Measurements from ENCODE around the gene CYTH1. TPM values are rescaled to one million over a fixed set of nuclear protein-coding genes. Genes with fewer than 3 reads are reported as not detected.
A peak's percentile ranks its signal among the peaks of the same experiment; 100 is the strongest.

CYTH1 gene
- total RNA-seq (2014; rRNA removed; shearing (Covaris generic)) = 60.7 and 69.2 TPM in 2 replicates
- 94.5 and 109 TPM in 2 replicates for polyA plus RNA-seq (2015; cell fraction: cytosol; rRNA removed)
- polyA plus RNA-seq (2015; cell fraction: nucleus; rRNA removed) = 196 and 273 TPM in 2 replicates

GRCh38 chr17:78781893-78782304, at the start of gene CYTH1:
CYTH1 (minus strand) TSS chr17:78782273; CDS start chr17:78782223, 50 bp downstream.
- in situ Hi-C loops (cut with HindIII; ENCODE audit: low pct_unique_long_range_greater_than_20kb, low sequenced_read_pairs) = no loop called here

DNA sequence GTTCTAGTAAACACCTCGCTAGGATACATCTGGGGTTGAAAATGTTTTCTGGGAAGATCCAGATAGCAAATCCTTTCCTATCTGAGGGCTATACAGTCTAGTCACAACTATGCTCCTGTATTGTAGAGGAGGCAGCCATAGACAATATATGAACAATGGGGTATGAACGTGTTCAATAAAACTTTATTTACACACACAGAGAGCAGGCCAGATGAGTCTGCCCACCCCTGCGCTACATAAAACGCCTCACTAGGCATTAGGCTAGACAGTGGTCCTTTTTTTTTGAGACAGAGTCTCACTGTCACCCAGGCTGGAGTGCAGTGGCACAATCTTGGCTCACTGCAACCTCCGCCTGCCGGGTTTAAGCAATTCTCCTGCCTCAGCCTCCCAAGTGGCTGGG, 47.4 kb upstream of the CYTH1 start:
- in situ Hi-C loops (cut with HindIII; ENCODE audit: low pct_unique_long_range_greater_than_20kb, low sequenced_read_pairs) = loop anchor here (5.0 to 25.0 kb wide), 3 partner anchors 102 to 342 kb away; no protein-coding TSS in a partner anchor
- DNase-seq (ENCODE audit: low read depth, low spot score) = no peak

More at GRCh38 chr17:78781893-78782304, at the start of gene CYTH1:
- no peak for DNase-seq (ENCODE audit: low read depth, low spot score)

GRCh38 chr17:78828470-78829185, 46.6 kb upstream of the CYTH1 start:
- in situ Hi-C loops (cut with HindIII; ENCODE audit: low pct_unique_long_range_greater_than_20kb, low sequenced_read_pairs) = loop anchor here (5.0 to 25.0 kb wide), 3 partner anchors 101 to 341 kb away; no protein-coding TSS in a partner anchor
- DNase-seq (ENCODE audit: low read depth, low spot score) = peak; percentile 76

DNA sequence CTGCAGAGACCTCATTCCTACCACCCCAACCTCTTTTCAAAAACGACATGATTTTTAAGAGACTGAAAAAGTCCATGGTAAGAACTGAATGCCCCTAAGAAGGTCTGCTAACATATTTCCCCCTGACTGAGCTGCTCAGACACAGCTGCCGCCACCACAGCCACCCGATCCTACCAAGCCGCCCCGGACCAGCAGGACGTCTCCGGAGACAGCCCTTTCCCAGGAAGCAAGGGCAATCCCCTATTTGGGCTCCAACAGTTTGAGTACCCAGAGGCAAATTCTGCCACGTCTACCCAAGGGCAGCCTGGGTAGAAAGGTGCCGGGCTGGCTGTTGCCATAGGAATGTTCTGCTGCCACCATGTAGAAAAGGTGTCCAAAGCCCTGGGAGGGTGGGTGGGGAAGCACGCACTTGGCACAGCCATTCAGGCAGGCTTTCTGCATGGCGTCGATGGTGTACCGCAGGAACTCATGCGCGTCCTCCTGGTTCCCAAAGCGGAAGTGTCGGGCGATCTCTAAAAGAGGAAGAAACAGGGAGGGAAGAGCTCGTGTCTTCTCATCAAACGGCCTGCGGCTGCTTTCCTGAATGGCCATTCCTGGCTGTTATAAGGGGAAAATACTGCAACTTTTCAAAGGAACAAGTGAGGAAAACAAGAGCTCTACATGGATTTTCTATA, 44.9 kb upstream of the CYTH1 start:
- no peak for DNase-seq (ENCODE audit: low read depth, low spot score)
- in situ Hi-C loops (cut with HindIII; ENCODE audit: low pct_unique_long_range_greater_than_20kb, low sequenced_read_pairs) = loop anchor here (5.0 to 25.0 kb wide), 3 partner anchors 100 to 340 kb away; no protein-coding TSS in a partner anchor

GRCh38 chr17:78826421-78826820, 44.3 kb upstream of the CYTH1 start:
- in situ Hi-C loops (cut with HindIII; ENCODE audit: low pct_unique_long_range_greater_than_20kb, low sequenced_read_pairs) = loop anchor here (5.0 to 25.0 kb wide), 3 partner anchors 99 to 339 kb away; no protein-coding TSS in a partner anchor
- DNase-seq (ENCODE audit: low read depth, low spot score) = no peak

DNA sequence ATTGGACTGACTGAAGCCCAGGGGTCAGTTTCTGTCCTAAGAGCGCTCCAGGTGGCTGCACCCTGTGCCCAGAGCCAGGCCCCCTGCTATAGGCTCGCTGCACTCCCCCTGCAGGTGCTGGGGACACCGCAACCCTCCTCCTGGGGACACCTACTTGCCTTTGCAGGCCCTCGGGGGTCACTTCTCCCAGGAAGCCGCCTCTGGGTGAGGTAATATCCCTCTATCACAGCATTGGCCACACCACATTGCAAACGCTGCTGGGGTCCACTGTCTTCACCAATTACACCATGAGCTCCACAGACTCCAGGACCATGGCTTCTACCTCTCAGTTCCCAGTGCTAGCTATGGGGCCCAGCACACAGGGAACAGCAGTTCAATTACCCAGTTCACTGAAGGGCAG, 43.6 kb upstream of the CYTH1 start:
- DNase-seq (ENCODE audit: low read depth, low spot score) = no peak
- in situ Hi-C loops (cut with HindIII; ENCODE audit: low pct_unique_long_range_greater_than_20kb, low sequenced_read_pairs) = loop anchor here (5.0 to 25.0 kb wide), 3 partner anchors 98 to 338 kb away; no protein-coding TSS in a partner anchor

- in situ Hi-C loops (cut with HindIII; ENCODE audit: low pct_unique_long_range_greater_than_20kb, low sequenced_read_pairs) = no loop called here
Observed at GRCh38 chr17:78824240-78824639, 42.2 kb upstream of the CYTH1 start.

GRCh38 chr17:78823282-78824046, 41.4 kb upstream of the CYTH1 start:
- in situ Hi-C loops (cut with HindIII; ENCODE audit: low pct_unique_long_range_greater_than_20kb, low sequenced_read_pairs) = no loop called here
- DNase-seq (ENCODE audit: low read depth, low spot score) = no peak

More at GRCh38 chr17:78824240-78824639, 42.2 kb upstream of the CYTH1 start:
- DNase-seq (ENCODE audit: low read depth, low spot score) = no peak

DNA sequence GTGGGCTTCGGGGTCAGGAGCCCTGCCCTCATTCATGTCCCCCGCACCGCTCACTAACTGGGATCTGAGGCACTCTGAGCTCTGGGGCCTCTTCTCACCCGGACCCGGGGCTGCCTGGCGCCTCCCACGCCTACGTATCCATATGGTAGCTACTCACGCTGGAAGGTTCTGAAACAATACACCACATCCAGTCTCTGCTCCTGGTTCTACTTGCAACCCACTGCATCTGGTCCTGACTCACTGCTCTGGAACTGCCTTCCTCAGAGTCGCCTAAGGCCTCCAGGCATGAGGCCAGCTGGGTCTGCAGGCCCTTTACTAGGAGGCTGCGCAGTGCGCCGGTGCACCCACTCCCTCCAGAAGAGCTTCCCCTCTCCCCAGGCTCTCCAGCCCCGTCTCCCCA, 40.5 kb upstream of the CYTH1 start:
- no peak for DNase-seq (ENCODE audit: low read depth, low spot score)
- in situ Hi-C loops (cut with HindIII; ENCODE audit: low pct_unique_long_range_greater_than_20kb, low sequenced_read_pairs) = no loop called here

DNA sequence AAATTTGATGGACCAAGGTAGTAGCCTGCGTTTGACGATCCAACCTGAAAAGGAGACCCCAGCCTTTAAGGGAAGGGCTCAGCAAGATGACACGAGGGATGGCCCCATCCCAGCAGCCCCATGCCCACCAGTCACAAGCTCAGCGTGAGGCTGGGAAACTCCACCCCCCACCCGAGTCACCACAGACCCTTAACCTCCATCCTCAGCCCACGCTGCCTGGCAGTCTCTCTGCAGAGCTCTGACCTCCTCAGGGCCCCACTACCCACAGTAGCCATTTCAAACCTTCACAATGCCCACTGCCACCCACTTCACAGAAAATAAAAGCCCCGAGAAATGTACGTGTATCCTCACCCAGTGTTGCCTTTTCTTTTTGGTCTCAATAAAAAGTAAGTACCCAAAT, 39.9 kb upstream of the CYTH1 start:
- no peak for DNase-seq (ENCODE audit: low read depth, low spot score)
- in situ Hi-C loops (cut with HindIII; ENCODE audit: low pct_unique_long_range_greater_than_20kb, low sequenced_read_pairs) = no loop called here

GRCh38 chr17:78820841-78821240, 38.8 kb upstream of the CYTH1 start:
- in situ Hi-C loops (cut with HindIII; ENCODE audit: low pct_unique_long_range_greater_than_20kb, low sequenced_read_pairs) = no loop called here
- no peak for DNase-seq (ENCODE audit: low read depth, low spot score)

- no peak for DNase-seq (ENCODE audit: low read depth, low spot score)
- in situ Hi-C loops (cut with HindIII; ENCODE audit: low pct_unique_long_range_greater_than_20kb, low sequenced_read_pairs) = no loop called here
Observed at GRCh38 chr17:78819806-78820792, 38.0 kb upstream of the CYTH1 start.

GRCh38 chr17:78819402-78819801, 37.3 kb upstream of the CYTH1 start:
- DNase-seq (ENCODE audit: low read depth, low spot score) = no peak
- in situ Hi-C loops (cut with HindIII; ENCODE audit: low pct_unique_long_range_greater_than_20kb, low sequenced_read_pairs) = no loop called here

DNA sequence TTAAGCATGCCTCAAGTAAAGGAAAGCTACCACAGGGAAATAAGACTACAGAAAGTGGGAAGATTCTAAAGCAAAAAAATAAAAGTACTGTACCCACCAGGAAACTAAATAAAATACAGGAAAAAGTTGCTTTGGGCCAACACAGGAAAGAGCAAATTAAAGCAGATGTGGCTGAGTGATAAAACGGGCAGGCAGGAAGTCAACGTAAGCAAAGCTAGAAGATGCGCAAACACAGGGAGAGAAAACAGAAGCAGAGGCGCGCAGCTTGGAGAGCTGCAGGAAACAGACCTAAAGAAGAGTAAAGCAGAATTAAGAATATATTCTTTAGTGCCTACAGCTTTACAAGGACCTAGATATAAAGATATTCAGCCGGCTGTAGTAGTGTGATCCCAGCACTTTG, 36.9 kb upstream of the CYTH1 start:
- DNase-seq (ENCODE audit: low read depth, low spot score) = no peak
- in situ Hi-C loops (cut with HindIII; ENCODE audit: low pct_unique_long_range_greater_than_20kb, low sequenced_read_pairs) = no loop called here

- in situ Hi-C loops (cut with HindIII; ENCODE audit: low pct_unique_long_range_greater_than_20kb, low sequenced_read_pairs) = no loop called here
- no peak for DNase-seq (ENCODE audit: low read depth, low spot score)
Observed at GRCh38 chr17:78818152-78818846, 36.2 kb upstream of the CYTH1 start.

DNA sequence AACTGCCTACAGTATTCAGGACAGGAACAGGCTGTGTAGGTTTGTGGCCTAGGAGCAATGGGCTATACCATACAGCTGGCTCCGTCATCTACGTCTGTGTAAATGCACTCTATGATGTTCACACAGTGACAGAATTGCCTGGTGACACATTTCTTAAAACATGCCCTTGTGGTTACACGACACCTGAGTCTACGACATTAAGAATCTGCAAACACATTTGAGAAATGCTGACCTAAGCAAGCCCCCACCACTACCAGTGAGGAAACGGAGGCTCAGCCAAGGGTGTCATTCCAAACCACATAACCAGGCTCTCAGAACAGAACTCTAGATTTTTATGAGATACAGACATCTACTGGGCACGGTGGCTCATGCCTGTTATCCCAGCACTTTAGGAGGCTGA, 35.0 kb upstream of the CYTH1 start:
- in situ Hi-C loops (cut with HindIII; ENCODE audit: low pct_unique_long_range_greater_than_20kb, low sequenced_read_pairs) = no loop called here
- no peak for DNase-seq (ENCODE audit: low read depth, low spot score)

Data from SK-MEL-5 (cell line).